WTC11 (cell line): ENCODE data around the gene EXOSC1. TPM values are rescaled to one million over a fixed set of nuclear protein-coding genes. Genes with fewer than 3 reads are reported as not detected.

Source experiments
- ATAC-seq: fragments of 200-7000 bp; cut with Tn5 transposase; 2 replicates; pipeline ENCODE4 v1.10.0; 2021; ENCODE audit warnings: mild to moderate bottlenecking, moderate library complexity
- CTCF ChIA-PET: fragments of 300-600 bp; sonication (Branson Sonifier 250); formaldehyde crosslinking; loops from one replicate; lab custom pipeline; 2021; ENCODE audit warnings: antibody characterized with exemption; lab: Charles Lee
- POLR2A ChIA-PET: fragments of 350-600 bp; sonication (Branson Sonifier 250); formaldehyde crosslinking; loops from one replicate; lab custom pipeline; 2021; ENCODE audit warnings: antibody characterized with exemption; lab: Charles Lee
- DNase-seq: peaks from one replicate; pipeline ENCODE4 v3.0.0; 2021; ENCODE audit warnings: low spot score
- H3K27ac Mint-ChIP-seq: 2 replicates; pipeline ENCODE4 v1.8.0; 2021; ENCODE audit warnings: mixed read lengths
- H3K27me3 Mint-ChIP-seq: 2 replicates; pipeline ENCODE4 v1.8.0; 2021; ENCODE audit warnings: low read depth, mild to moderate bottlenecking, moderate library complexity, mixed read lengths
- H3K36me3 Mint-ChIP-seq: 2 replicates; pipeline ENCODE4 v1.8.0; 2021; ENCODE audit warnings: mixed read lengths
- H3K4me1 Mint-ChIP-seq: 2 replicates; pipeline ENCODE4 v1.8.0; 2022; ENCODE audit warnings: mixed read lengths
- H3K4me3 Mint-ChIP-seq: 2 replicates; pipeline ENCODE4 v1.8.0; 2021; ENCODE audit warnings: mild to moderate bottlenecking, moderate library complexity, mixed read lengths
- H3K9me3 Mint-ChIP-seq: 2 replicates; pipeline ENCODE4 v1.8.0; 2021; ENCODE audit warnings: mixed read lengths
- AR ChIP-seq: fragments of 250-450 bp; sonication (Bioruptor Pico); IDR thresholded peaks from 2 replicates; pipeline ENCODE4 v1.9.0; 2021; ENCODE audit warnings: mild to moderate bottlenecking
- ARID4B ChIP-seq: sonication (generic); formaldehyde crosslinking; IDR thresholded peaks from 2 replicates; pipeline ENCODE4 v1.8.0; 2023; ENCODE audit warnings: missing genetic modification reagents, mild to moderate bottlenecking, borderline replicate concordance
- ATF1 ChIP-seq: sonication (generic); formaldehyde crosslinking; IDR thresholded peaks from 2 replicates; pipeline ENCODE4 v1.8.1; 2023; ENCODE audit warnings: mild to moderate bottlenecking, moderate library complexity, missing genetic modification reagents
- ATF3 ChIP-seq: sonication (generic); formaldehyde crosslinking; conservative IDR thresholded peaks from 2 replicates; pipeline ENCODE4 v1.8.1; 2022; ENCODE audit warnings: mild to moderate bottlenecking, missing genetic modification reagents
- CBFB ChIP-seq: sonication (generic); formaldehyde crosslinking; IDR thresholded peaks from 2 replicates; pipeline ENCODE4 v1.8.1; 2022; ENCODE audit warnings: mild to moderate bottlenecking, low read depth, missing genetic modification reagents
- CREB1 ChIP-seq: sonication (generic); formaldehyde crosslinking; IDR thresholded peaks from 2 replicates; pipeline ENCODE4 v1.8.0; 2023; ENCODE audit warnings: mild to moderate bottlenecking, missing genetic modification reagents
- EMX1 ChIP-seq: fragments of 250-450 bp; sonication (Bioruptor Pico); IDR thresholded peaks from 2 replicates; pipeline ENCODE4 v1.8.0; 2021; ENCODE audit warnings: mild to moderate bottlenecking
- ETV6 ChIP-seq: sonication (generic); formaldehyde crosslinking; IDR thresholded peaks from 2 replicates; pipeline ENCODE4 v1.8.1; 2022; ENCODE audit warnings: mild to moderate bottlenecking, missing genetic modification reagents
- FOXJ3 ChIP-seq: sonication (generic); formaldehyde crosslinking; IDR thresholded peaks from 2 replicates; pipeline ENCODE4 v1.9.0; 2021; ENCODE audit warnings: missing genetic modification reagents, mild to moderate bottlenecking, borderline replicate concordance
- IRF1 ChIP-seq: sonication (generic); formaldehyde crosslinking; IDR thresholded peaks from 2 replicates; pipeline ENCODE4 v1.8.0; 2023; ENCODE audit warnings: missing genetic modification reagents
- JAZF1 ChIP-seq: fragments of 250-450 bp; sonication (Bioruptor Pico); IDR thresholded peaks from 2 replicates; pipeline ENCODE4 v1.9.0; 2021; ENCODE audit warnings: moderate library complexity, mild to moderate bottlenecking, inconsistent platforms
- JUN ChIP-seq: sonication (generic); formaldehyde crosslinking; IDR thresholded peaks from 2 replicates; pipeline ENCODE4 v1.8.0; 2023; ENCODE audit warnings: mild to moderate bottlenecking, missing genetic modification reagents
- MLX ChIP-seq: sonication (generic); formaldehyde crosslinking; IDR thresholded peaks from 2 replicates; pipeline ENCODE4 v1.8.1; 2023; ENCODE audit warnings: mild to moderate bottlenecking, missing genetic modification reagents, moderate library complexity
- NFE2L1 ChIP-seq: sonication (generic); formaldehyde crosslinking; IDR thresholded peaks from 2 replicates; pipeline ENCODE4 v1.8.1; 2023; ENCODE audit warnings: missing genetic modification reagents
- PREB ChIP-seq: sonication (generic); formaldehyde crosslinking; IDR thresholded peaks from 2 replicates; pipeline ENCODE4 v1.8.1; 2022; ENCODE audit warnings: mild to moderate bottlenecking, missing genetic modification reagents, moderate library complexity, borderline replicate concordance
- SMAD4 ChIP-seq: sonication (generic); formaldehyde crosslinking; IDR thresholded peaks from 2 replicates; pipeline ENCODE4 v1.8.0; 2022; ENCODE audit warnings: mild to moderate bottlenecking, missing genetic modification reagents
- TP53 ChIP-seq: sonication (generic); formaldehyde crosslinking; IDR thresholded peaks from 2 replicates; pipeline ENCODE4 v1.8.1; 2023; ENCODE audit warnings: mild to moderate bottlenecking, missing genetic modification reagents
- ZBTB21 ChIP-seq: sonication (generic); formaldehyde crosslinking; IDR thresholded peaks from 2 replicates; pipeline ENCODE4 v1.8.1; 2023; ENCODE audit warnings: mild to moderate bottlenecking, missing genetic modification reagents, borderline replicate concordance
- ZBTB43 ChIP-seq: sonication (generic); formaldehyde crosslinking; IDR thresholded peaks from 2 replicates; pipeline ENCODE4 v1.8.1; 2023; ENCODE audit warnings: mild to moderate bottlenecking, missing genetic modification reagents
- ZNF121 ChIP-seq: sonication (generic); formaldehyde crosslinking; IDR thresholded peaks from 2 replicates; pipeline ENCODE4 v1.8.0; 2023; ENCODE audit warnings: missing genetic modification reagents
- ZNF232 ChIP-seq: sonication (generic); formaldehyde crosslinking; IDR thresholded peaks from 2 replicates; pipeline ENCODE4 v1.8.0; 2022; ENCODE audit warnings: mild to moderate bottlenecking, missing genetic modification reagents
- ZNF263 ChIP-seq: sonication (generic); formaldehyde crosslinking; IDR thresholded peaks from 2 replicates; pipeline ENCODE4 v1.8.1; 2022; ENCODE audit warnings: low read depth, mild to moderate bottlenecking, moderate library complexity, missing genetic modification reagents
- total RNA-seq: library from RNA; stranded (reverse); gene quantifications from 3 replicates; pipeline ENCODE4 v1.2.3, GENCODE V29; 2021

EXOSC1 gene
- total RNA-seq, 1 experiment from 2014 or later, result 53.7 TPM

- Mint-ChIP-seq H3K4me1 (peaks cover 11% of the 10 kb centered on the region), H3K27me3 (no peaks in the 10 kb centered on the region), H3K4me3 (no peak overlapping the region), H3K9me3 (no peaks in the 10 kb centered on the region), H3K36me3 (peaks cover 34% of the 10 kb centered on the region), H3K27ac (peak overlapping the region; percentile 63; the same call in 1 of the 2 replicates)
- POLR2A ChIA-PET, result interaction anchor here (0.5 kb wide), 1 partner anchor 13 kb away, joined by 3 read pairs; no protein-coding TSS in a partner anchor
- CTCF ChIA-PET, result no interaction called here
- no peak for ATAC-seq
- no peak for TF ChIP-seq MLX (CRISPR knock-in tag)
- no peak for TF ChIP-seq JAZF1 (CRISPR knock-in tag)
- no peak for TF ChIP-seq CBFB (CRISPR knock-in tag)
- TF ChIP-seq ATF3, result no peak
- no peak for TF ChIP-seq EMX1 (CRISPR knock-in tag)
- TF ChIP-seq JUN (CRISPR knock-in tag), result no peak
- no peak for TF ChIP-seq ZBTB43 (CRISPR knock-in tag)
- no peak for TF ChIP-seq TP53 (CRISPR knock-in tag)
- no peak for TF ChIP-seq AR (CRISPR knock-in tag)
- TF ChIP-seq ARID4B, result no peak
- TF ChIP-seq ZNF121 (CRISPR knock-in tag), result no peak
- TF ChIP-seq ZNF263 (CRISPR knock-in tag), result no peak
- TF ChIP-seq ATF1, result no peak
- no peak for TF ChIP-seq CREB1
- no peak for TF ChIP-seq IRF1
- TF ChIP-seq ZBTB21 (CRISPR knock-in tag), result no peak
- DNase-seq, result no peak
Measured at GRCh38 chr10:97450828-97451227, 5.0 kb upstream of the EXOSC1 start.

- Mint-ChIP-seq H3K36me3 (peaks cover 17% of the 10 kb centered on the region), H3K4me3 (peak overlapping the region; percentile 97), H3K4me1 (peaks cover 18% of the 10 kb centered on the region), H3K27me3 (no peaks in the 10 kb centered on the region), H3K9me3 (no peaks in the 10 kb centered on the region), H3K27ac (peak overlapping the region; percentile 94)
- ChIA-PET CTCF (no interaction called here), POLR2A (interaction anchor here (0.8 kb wide), 1 partner anchor 16 kb away, joined by 3 read pairs; no protein-coding TSS in a partner anchor)
- ATAC-seq, result 0 out of 2 replicates have a peak, but pooled peaks have one; percentile 1
- no peak for DNase-seq
- TF ChIP-seq ATF3, result no peak
- no peak for TF ChIP-seq ETV6 (CRISPR knock-in tag)
- no peak for TF ChIP-seq MLX (CRISPR knock-in tag)
- TF ChIP-seq PREB (CRISPR knock-in tag), result no peak
- TF ChIP-seq FOXJ3 (CRISPR knock-in tag), result no peak
- no peak for TF ChIP-seq NFE2L1
- no peak for TF ChIP-seq ZBTB43 (CRISPR knock-in tag)
- no peak; the same call in 1 of the 2 replicates for TF ChIP-seq ZNF232
- no peak for TF ChIP-seq SMAD4
Measured at GRCh38 chr10:97445357-97445721, 467 bp downstream of the EXOSC1 start.
